ENCODE results near the gene PIP5KL1. TPM values are rescaled to one million over a fixed set of nuclear protein-coding genes. Genes with fewer than 3 reads are reported as not detected.

Gene PIP5KL1
- total and polyA plus RNA-seq, 2 of the 8 experiments (the other 6 are each of a cell fraction or from before 2014, with no cell fraction given), result 13.4 to 15.4 TPM

DNA sequence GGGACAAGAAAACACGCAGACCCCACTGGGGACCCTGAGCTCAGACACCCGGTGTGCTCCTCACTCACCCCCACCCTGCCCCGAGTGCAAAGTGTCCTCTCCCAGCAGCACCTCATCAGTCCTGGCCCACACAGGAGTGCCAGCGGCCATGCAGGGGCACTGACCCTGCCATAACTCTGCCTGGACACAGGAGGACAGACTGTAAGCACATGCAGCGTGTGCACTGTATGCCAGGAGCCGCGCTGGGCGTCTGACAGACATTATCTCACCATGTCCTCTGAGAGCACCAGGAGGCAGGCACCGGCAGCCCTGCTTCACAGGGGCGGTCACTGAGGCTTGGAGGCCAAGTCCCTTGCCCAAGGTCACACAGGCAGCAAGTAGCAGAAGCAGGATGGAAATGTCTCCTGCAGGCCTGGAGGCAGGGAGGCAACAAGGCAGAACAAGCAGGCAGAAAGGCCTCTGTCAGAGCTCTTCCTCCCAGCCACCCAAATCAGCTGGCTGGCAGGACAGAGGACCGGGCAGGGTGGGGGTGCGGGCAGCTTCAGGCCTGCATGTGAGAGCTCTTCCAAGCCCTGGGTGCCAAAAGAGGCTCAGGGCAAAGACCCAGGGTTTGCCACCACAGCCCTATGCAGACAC is 41.8 kb upstream of the PIP5KL1 start:
- Histone ChIP-seq H3K9ac (replicated peaks in 1 of 4; ENCODE audit: extremely low read depth in 1 of 4, low read depth in 3 of 4, low read length in 3 of 4) (peak overlapping the region in 2 of 4 experiments; percentile 8; a peak in 1 of 7 replicates), H3K4me3 (ENCODE audit: extremely low read depth in 1 of 4, insufficient read depth in 2 of 4, low read depth in 3 of 4, low read length in 4 of 4) (no peak overlapping the region), H2AFZ (ENCODE audit: low read length) (no peak overlapping the region), H2BK15ac (ENCODE audit: low read length) (peak overlapping the region; percentile 92), H3K14ac (ENCODE audit: insufficient read length) (no peak overlapping the region), H4K8ac (ENCODE audit: extremely low read depth, insufficient read depth, low read length) (peak overlapping the region; percentile 6; the same call in 1 of the 2 replicates), H3K23me2 (ENCODE audit: low read depth, low read length) (no peaks in the 10 kb centered on the region), H3K79me1 (ENCODE audit: low read depth, low read length) (peaks cover 53% of the 10 kb centered on the region), H4K20me1 (replicated peaks in 1 of 2; ENCODE audit: control insufficient read depth in 1 of 2, insufficient read depth in 2 of 2, low read length in 2 of 2) (peaks cover 58 to 65% of the 10 kb centered on the region in 2 experiments), H3K36me3 (ENCODE audit: control insufficient read depth in 2 of 4, insufficient read depth in 4 of 4, low read length in 3 of 4) (no peaks in the 10 kb centered on the region), H2BK120ac (replicated peaks; ENCODE audit: low read depth, low read length) (no peak overlapping the region), H3K4ac (replicated peaks; ENCODE audit: insufficient read length, low read depth, low read length) (no peak overlapping the region), H3K56ac (replicated peaks; ENCODE audit: insufficient read length, low read depth, low read length) (no peak overlapping the region), H3K18ac (ENCODE audit: extremely low read depth, low read length) (peak overlapping the region; percentile 52; the same call in 1 of the 2 replicates), H2AK5ac (ENCODE audit: low read depth, low read length) (peak overlapping the region; percentile 10; the same call in 1 of the 2 replicates), H3K27me3 (replicated peaks in 1 of 4; ENCODE audit: control insufficient read depth in 3 of 4, extremely low read depth in 1 of 4, insufficient read depth in 3 of 4, low read length in 3 of 4) (no peaks in the 10 kb centered on the region), H3K4me1 (replicated peaks in 1 of 4; ENCODE audit: control insufficient read depth in 3 of 4, insufficient read depth in 4 of 4, low read length in 3 of 4) (peaks cover 0 to 53% (median 40%) of the 10 kb centered on the region in 4 experiments; a peak in 6 of 7 replicates), H3K27ac (ENCODE audit: low read depth, low read length) (peak overlapping the region; percentile 52; the same call in 1 of the 2 replicates), H4K91ac (replicated peaks; ENCODE audit: insufficient read length, low read length) (no peak overlapping the region), H2BK20ac (ENCODE audit: low read length) (no peak overlapping the region), H2BK5ac (ENCODE audit: low read depth, low read length) (peak overlapping the region; percentile 54), H3K4me2 (ENCODE audit: insufficient read depth in 1 of 2, low read depth in 2 of 2, low read length in 2 of 2) (peak overlapping the region; percentile 20 to 60; a peak in 2 of 4 replicates), H3K23ac (ENCODE audit: insufficient read length) (no peak overlapping the region), H3K9me3 (ENCODE audit: insufficient read depth in 2 of 2, low read depth in 1 of 2, low read length in 1 of 2) (no peaks in the 10 kb centered on the region), H2BK12ac (ENCODE audit: low read depth, low read length) (peak overlapping the region; percentile 99; the same call in 1 of the 2 replicates), H3K79me2 (ENCODE audit: control insufficient read depth in 1 of 2, insufficient read depth in 2 of 2, low read length in 2 of 2) (peaks cover 22 to 99% of the 10 kb centered on the region in 2 experiments), H4K5ac (ENCODE audit: insufficient read length, low read depth, low read length) (no peak overlapping the region)
- 88% methylated on average over 12 of the region's 12 CpGs; no CpG with 5 or more reads in 1 of the 2 experiments for WGBS, 2 experiments (ENCODE audit: extremely low coverage in 1 of 2, insufficient coverage in 1 of 2, insufficient read length in 1 of 2, insufficient replicate concordance in 2 of 2, low coverage in 1 of 2, low lambda C conversion rate in 2 of 2, missing lambda C conversion rate in 1 of 2)
- CTCF ChIA-PET (ENCODE audit: partially characterized antibody), result interaction anchor here (0.7 to 7.6 kb wide), 5 partner anchors 11 to 63 kb away, joined by 3 to 55 read pairs (median 14); no protein-coding TSS in a partner anchor
- DNase-seq (ENCODE audit: low read depth in 1 of 2, low spot score in 2 of 2) (no peak), FAIRE-seq (no peak)
- POLR2A ChIA-PET (ENCODE audit: partially characterized antibody), result interaction anchor here (0.8 kb wide), 2 partner anchors 9 to 11 kb away, joined by 3 to 5 read pairs; partner anchors contain the start of gene EEIG1
- no peak for TF ChIP-seq RFX5 (IDR thresholded peaks at IDR 0.05; ENCODE audit: borderline replicate concordance, low read depth, low read length)
- no peak for TF ChIP-seq SAP30 (IDR thresholded peaks at IDR 0.05; ENCODE audit: insufficient read depth, insufficient replicate concordance, low read length)
- TF ChIP-seq GABPA (IDR thresholded peaks at IDR 0.05; ENCODE audit: borderline replicate concordance, insufficient read depth, low read length), result no peak
- no peak for TF ChIP-seq CHD1 (IDR thresholded peaks at IDR 0.05; ENCODE audit: low read depth, low read length)
- TF ChIP-seq NANOG (IDR thresholded peaks at IDR 0.05; ENCODE audit: insufficient read depth, low read depth, low read length, poor library complexity, severe bottlenecking), result no peak
- TF ChIP-seq ZNF274 (IDR thresholded peaks at IDR 0.05; ENCODE audit: borderline replicate concordance, extremely low read depth, low read length), result no peak
- TF ChIP-seq SUZ12 (IDR thresholded peaks at IDR 0.05; ENCODE audit: low read length), result no peak
- no peak for TF ChIP-seq GTF2F1 (IDR thresholded peaks at IDR 0.05; ENCODE audit: borderline replicate concordance, low read depth, low read length)
- TF ChIP-seq EP300 (IDR thresholded peaks at IDR 0.05; ENCODE audit: borderline replicate concordance in 1 of 2, low read depth in 2 of 2, low read length in 2 of 2), result no peak
- TF ChIP-seq CBX5 (IDR thresholded peaks at IDR 0.05; ENCODE audit: low read depth, low read length), result no peak
- no peak for TF ChIP-seq HDAC6 (IDR thresholded peaks at IDR 0.05; ENCODE audit: low read depth, low read length)
